ENCODE results near the gene ISY1.
"Not testable (repeated sequence)": the region's sequence is repeated elsewhere in the genome, so short reads cannot be mapped to it uniquely, and the experiment has no call there.

The ISY1 gene

GRCh38 chr3:129139911-129140310, 21.0 kb downstream of the ISY1 start:
- FAIRE-seq (no peak), DNase-seq (ENCODE audit: insufficient read length, low spot score) (no peak)
- no peak for TF ChIP-seq POLR2A (IDR thresholded peaks at IDR 0.05; ENCODE audit: low read depth, low read length)

- FAIRE-seq; DNase-seq (ENCODE audit: insufficient read length, low spot score): not testable (repeated sequence)
Measured at GRCh38 chr3:129136275-129136674, 24.6 kb downstream of the ISY1 start.

- no peak for FAIRE-seq
- TF ChIP-seq POLR2A (IDR thresholded peaks at IDR 0.05; ENCODE audit: low read depth, low read length), result no peak
Measured at GRCh38 chr3:129132097-129132866, 28.6 kb downstream of the ISY1 start.

GRCh38 chr3:129131465-129132088, 29.3 kb downstream of the ISY1 start:
- TF ChIP-seq POLR2A (IDR thresholded peaks at IDR 0.05; ENCODE audit: low read depth, low read length), result no peak
- FAIRE-seq (no peak), DNase-seq (ENCODE audit: insufficient read length, low spot score) (no peak)

More at GRCh38 chr3:129132097-129132866, 28.6 kb downstream of the ISY1 start:
- DNase-seq (ENCODE audit: insufficient read length, low spot score), result no peak

- FAIRE-seq, result no peak
- DNase-seq (ENCODE audit: insufficient read length, low spot score), result no peak
- no peak for TF ChIP-seq POLR2A (IDR thresholded peaks at IDR 0.05; ENCODE audit: low read depth, low read length)
Measured at GRCh38 chr3:129130291-129130813, 30.5 kb downstream of the ISY1 start.

GRCh38 chr3:129128357-129129155, 32.3 kb downstream of the ISY1 start:
- FAIRE-seq (no peak), DNase-seq (ENCODE audit: insufficient read length, low spot score) (no peak)
- TF ChIP-seq POLR2A (IDR thresholded peaks at IDR 0.05; ENCODE audit: low read depth, low read length), result no peak

GRCh38 chr3:129126726-129127280, 34.1 kb downstream of the ISY1 start:
- FAIRE-seq (no peak), DNase-seq (ENCODE audit: insufficient read length, low spot score) (no peak)
- no peak for TF ChIP-seq POLR2A (IDR thresholded peaks at IDR 0.05; ENCODE audit: low read depth, low read length)

- no peak for DNase-seq (ENCODE audit: insufficient read length, low spot score)
- no peak for FAIRE-seq
Measured at GRCh38 chr3:129123314-129124060, 37.4 kb downstream of the ISY1 start.

GRCh38 chr3:129122412-129123011, 38.4 kb downstream of the ISY1 start:
- FAIRE-seq (no peak), DNase-seq (ENCODE audit: insufficient read length, low spot score) (no peak)
- TF ChIP-seq POLR2A (IDR thresholded peaks at IDR 0.05; ENCODE audit: low read depth, low read length), result no peak

More at GRCh38 chr3:129123314-129124060, 37.4 kb downstream of the ISY1 start:
- TF ChIP-seq POLR2A (IDR thresholded peaks at IDR 0.05; ENCODE audit: low read depth, low read length), result no peak

- no peak for FAIRE-seq
- peak; percentile 97 for DNase-seq (ENCODE audit: insufficient read length, low spot score)
- no peak for TF ChIP-seq POLR2A (IDR thresholded peaks at IDR 0.05; ENCODE audit: low read depth, low read length)
Measured at GRCh38 chr3:129121792-129122411, 39.0 kb downstream of the ISY1 start, which contains the start of gene RAB43. RAB43 (minus strand) TSS chr3:129121804; CDS start chr3:129121489, 315 bp downstream.

GRCh38 chr3:129121016-129121791, 39.7 kb downstream of the ISY1 start:
- DNase-seq (ENCODE audit: insufficient read length, low spot score) (no peak), FAIRE-seq (no peak)
- TF ChIP-seq POLR2A (IDR thresholded peaks at IDR 0.05; ENCODE audit: low read depth, low read length), result no peak; the same call in 1 of the 2 replicates
